ENCODE data around the gene SLC25A47. TPM values are rescaled to one million over a fixed set of nuclear protein-coding genes. Genes with fewer than 3 reads are reported as not detected.

SLC25A47 gene, protein sequence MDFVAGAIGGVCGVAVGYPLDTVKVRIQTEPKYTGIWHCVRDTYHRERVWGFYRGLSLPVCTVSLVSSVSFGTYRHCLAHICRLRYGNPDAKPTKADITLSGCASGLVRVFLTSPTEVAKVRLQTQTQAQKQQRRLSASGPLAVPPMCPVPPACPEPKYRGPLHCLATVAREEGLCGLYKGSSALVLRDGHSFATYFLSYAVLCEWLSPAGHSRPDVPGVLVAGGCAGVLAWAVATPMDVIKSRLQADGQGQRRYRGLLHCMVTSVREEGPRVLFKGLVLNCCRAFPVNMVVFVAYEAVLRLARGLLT
- under 1 TPM in 1 of 3 donors, not detected in 2; 0.17 TPM for total RNA-seq
- long read RNA-seq, donor 1 = 0 reads
- long read RNA-seq, donor 2 = 0 reads

DNA sequence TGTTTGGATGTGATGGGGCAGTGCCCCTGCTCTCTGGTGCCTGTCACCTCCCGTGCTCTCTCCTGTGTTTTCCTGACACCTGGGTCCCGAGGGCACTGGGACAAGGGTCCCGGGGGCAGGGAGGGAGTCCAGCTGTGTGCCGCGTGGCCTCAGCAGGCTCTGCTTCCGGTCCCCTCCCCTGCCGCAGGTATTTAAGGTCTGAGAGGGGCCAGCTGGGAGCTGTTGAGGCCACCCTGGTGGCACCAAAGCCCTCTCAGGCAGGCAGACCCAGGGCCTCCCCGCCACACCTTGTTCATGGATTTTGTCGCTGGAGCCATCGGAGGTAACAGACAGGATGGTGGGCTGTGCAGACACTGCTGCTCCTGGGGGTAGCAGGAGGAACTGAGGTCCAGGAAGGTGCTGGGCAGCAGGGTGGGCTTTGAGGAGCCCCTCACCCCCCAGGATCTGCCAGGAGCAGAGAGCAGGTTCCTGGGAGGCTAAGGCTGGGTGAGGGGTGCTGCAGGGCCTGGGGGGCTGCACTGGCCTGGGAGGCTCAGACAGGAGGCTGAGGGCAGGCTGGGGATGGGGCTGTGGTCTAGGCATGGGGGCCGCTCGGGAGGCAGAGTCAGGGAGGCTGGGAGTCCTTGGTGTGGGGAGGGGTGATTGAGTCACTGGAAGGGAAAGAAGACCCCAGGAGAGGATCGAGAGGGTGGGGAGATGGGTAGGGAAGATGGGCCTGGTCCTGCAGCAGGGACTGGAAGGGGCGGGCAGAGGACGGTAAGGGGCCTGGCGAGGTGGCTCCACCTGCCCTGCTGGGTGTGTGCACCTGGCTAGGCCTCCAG is at the start of gene SLC25A47:
TSS of gene SLC25A47 (plus strand) at position 219 of the 821 bp plus-strand sequence. CDS start at position 295, 76 bp downstream.
- H3K4me1 ChIP-seq (ENCODE audit: low read depth) = peaks cover 5% of the 10 kb centered on the region
- no peaks in the 10 kb centered on the region for H3K9me3 ChIP-seq
- H3K36me3 ChIP-seq (ENCODE audit: low read depth) = no peaks in the 10 kb centered on the region
- DNase-seq = no peak
- no peak within 1 kb of the TSS for H3K4me3 ChIP-seq
- intact Hi-C loops (cut with DNase I, micrococcal nuclease) = no loop called here
- TF ChIP-seq, protein P1, sequence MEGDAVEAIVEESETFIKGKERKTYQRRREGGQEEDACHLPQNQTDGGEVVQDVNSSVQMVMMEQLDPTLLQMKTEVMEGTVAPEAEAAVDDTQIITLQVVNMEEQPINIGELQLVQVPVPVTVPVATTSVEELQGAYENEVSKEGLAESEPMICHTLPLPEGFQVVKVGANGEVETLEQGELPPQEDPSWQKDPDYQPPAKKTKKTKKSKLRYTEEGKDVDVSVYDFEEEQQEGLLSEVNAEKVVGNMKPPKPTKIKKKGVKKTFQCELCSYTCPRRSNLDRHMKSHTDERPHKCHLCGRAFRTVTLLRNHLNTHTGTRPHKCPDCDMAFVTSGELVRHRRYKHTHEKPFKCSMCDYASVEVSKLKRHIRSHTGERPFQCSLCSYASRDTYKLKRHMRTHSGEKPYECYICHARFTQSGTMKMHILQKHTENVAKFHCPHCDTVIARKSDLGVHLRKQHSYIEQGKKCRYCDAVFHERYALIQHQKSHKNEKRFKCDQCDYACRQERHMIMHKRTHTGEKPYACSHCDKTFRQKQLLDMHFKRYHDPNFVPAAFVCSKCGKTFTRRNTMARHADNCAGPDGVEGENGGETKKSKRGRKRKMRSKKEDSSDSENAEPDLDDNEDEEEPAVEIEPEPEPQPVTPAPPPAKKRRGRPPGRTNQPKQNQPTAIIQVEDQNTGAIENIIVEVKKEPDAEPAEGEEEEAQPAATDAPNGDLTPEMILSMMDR (IDR thresholded peaks at IDR 0.05) = no peak
- ATAC-seq = no peak

DNA sequence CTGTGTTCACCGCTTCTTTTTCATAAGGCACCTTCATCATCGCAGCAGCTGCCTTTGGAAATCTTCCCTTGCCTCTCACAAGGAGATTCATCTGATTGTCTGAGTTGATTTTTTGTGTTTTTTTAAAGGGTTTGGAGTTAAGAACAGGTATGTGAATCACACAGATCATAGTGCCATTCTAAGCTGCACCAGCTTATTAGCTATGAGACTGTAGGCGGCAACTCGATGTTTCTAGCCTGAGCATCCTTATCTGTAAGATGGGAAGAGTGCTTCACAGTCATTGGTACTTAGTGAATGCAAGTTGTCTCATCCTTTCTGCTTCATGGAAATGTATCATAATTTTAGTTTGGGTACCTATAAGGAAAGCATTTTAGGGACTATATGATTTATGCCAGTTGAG is 48.9 kb upstream of the SLC25A47 start:
- ATAC-seq (no peak), DNase-seq (no peak)
- Histone ChIP-seq H3K4me1 (ENCODE audit: low read depth) (peaks cover 17% of the 10 kb centered on the region), H3K36me3 (ENCODE audit: low read depth) (no peaks in the 10 kb centered on the region), H3K9me3 (no peaks in the 10 kb centered on the region), H3K4me3 (no peak overlapping the region)
- TF ChIP-seq, protein P1 (IDR thresholded peaks at IDR 0.05) = no peak
- intact Hi-C loops (cut with DNase I, micrococcal nuclease) = no loop called here

DNA sequence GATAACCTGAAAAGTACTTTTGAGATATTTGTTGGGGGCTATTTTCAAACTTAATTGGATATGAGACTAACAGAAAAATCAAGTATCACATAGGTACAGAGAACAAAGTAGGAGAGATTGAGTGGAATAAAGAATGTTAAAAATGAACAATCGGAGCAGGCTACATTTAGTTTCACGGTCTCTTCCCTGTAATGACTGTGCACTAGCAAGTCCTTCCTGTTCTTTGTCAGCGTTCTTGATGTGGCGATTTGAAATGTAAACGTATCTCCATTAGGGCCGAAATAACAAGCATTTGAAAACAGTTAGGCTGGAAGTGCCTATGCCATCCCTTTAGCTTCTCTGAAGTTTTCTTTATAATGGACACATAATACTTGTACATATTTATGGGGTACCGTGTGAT is 47.9 kb upstream of the SLC25A47 start:
- TF ChIP-seq, protein P1 (IDR thresholded peaks at IDR 0.05) = no peak
- intact Hi-C loops (cut with DNase I, micrococcal nuclease) = no loop called here
- H3K4me1 ChIP-seq (ENCODE audit: low read depth) = peaks cover 11% of the 10 kb centered on the region
- no peak for DNase-seq
- no peak overlapping the region for H3K4me3 ChIP-seq
- H3K9me3 ChIP-seq = no peaks in the 10 kb centered on the region
- H3K36me3 ChIP-seq (ENCODE audit: low read depth) = no peaks in the 10 kb centered on the region
- no peak for ATAC-seq

DNA sequence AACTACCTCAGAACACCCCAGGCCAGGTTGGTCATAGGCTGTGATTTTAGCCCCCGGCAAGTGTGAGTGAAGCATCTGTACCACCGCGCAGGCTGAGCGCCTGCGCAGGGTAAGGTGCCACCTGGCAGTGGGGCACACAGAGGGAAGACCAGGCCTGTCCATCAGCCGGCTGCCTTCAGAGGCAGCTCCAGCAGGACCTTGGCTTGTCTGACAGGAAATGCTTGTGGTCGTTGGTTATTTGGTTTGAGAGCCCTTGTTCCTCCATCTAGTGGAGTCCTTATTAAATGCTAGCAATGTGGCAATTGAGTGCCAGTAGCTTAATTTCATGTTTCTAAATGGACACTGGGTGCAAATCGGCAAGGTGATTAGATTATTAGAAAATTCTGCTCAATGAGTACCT is 44.4 kb upstream of the SLC25A47 start:
- Histone ChIP-seq H3K4me1 (ENCODE audit: low read depth) (no peaks in the 10 kb centered on the region), H3K36me3 (ENCODE audit: low read depth) (no peaks in the 10 kb centered on the region), H3K4me3 (no peak overlapping the region), H3K9me3 (no peaks in the 10 kb centered on the region)
- TF ChIP-seq, protein P1 (IDR thresholded peaks at IDR 0.05) = no peak
- ATAC-seq (peak; percentile 43), DNase-seq (no peak)
- intact Hi-C loops (cut with DNase I, micrococcal nuclease) = no loop called here

DNA sequence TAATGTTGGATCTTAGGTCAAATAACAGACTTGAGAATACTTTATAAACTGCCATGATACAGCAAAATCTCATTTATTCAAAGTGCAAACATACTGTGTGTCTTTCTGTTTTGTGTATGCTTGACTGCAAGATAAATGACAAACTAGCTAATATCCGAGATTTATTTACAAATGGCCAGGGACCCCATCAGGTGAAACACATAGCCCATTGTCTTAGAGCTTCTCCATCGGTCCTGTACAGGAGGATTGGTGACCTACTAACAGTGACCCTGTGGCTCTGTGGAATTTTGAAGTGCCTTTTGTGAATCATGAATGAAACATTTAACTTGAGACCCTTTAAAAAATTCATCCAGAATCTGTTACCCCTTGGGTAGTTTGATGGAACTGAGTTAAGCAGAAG is 44.0 kb upstream of the SLC25A47 start:
- H3K4me1 ChIP-seq (ENCODE audit: low read depth) = no peaks in the 10 kb centered on the region
- ATAC-seq (no peak), DNase-seq (no peak)
- intact Hi-C loops (cut with DNase I, micrococcal nuclease) = no loop called here
- H3K36me3 ChIP-seq (ENCODE audit: low read depth) = no peaks in the 10 kb centered on the region
- H3K4me3 ChIP-seq = no peak overlapping the region
- no peaks in the 10 kb centered on the region for H3K9me3 ChIP-seq
- TF ChIP-seq, protein P1 (IDR thresholded peaks at IDR 0.05) = no peak
